ENCODE results near the gene LPXN. TPM values are rescaled to one million over a fixed set of nuclear protein-coding genes. Genes with fewer than 3 reads are reported as not detected.

The LPXN gene
- total and polyA plus RNA-seq, 2 experiments from 2014 or later, result 2.3 to 3.2 TPM

GRCh38 chr11:58615559-58615958 lies 39.9 kb upstream of the LPXN start:
- H3K27me3 ChIP-seq, result no peaks in the 10 kb centered on the region
- H3K36me3 ChIP-seq (replicated peaks; ENCODE audit: insufficient read depth, low read depth), result no peaks in the 10 kb centered on the region
- DNase-seq (ENCODE audit: low spot score), result no peak
- H3K9me2 ChIP-seq (replicated peaks; ENCODE audit: insufficient read depth), result no peaks in the 10 kb centered on the region
- H3K4me2 ChIP-seq, result no peak overlapping the region
- no peak overlapping the region for H3K27ac ChIP-seq
- H3K4me3 ChIP-seq, result no peak overlapping the region
- TF ChIP-seq CTCF (IDR thresholded peaks at IDR 0.05; ENCODE audit: poor library complexity), result no peak
- no peak for TF ChIP-seq EZH2phosphoT487 (IDR thresholded peaks at IDR 0.05; ENCODE audit: low read depth, severe bottlenecking, unreplicated experiment)
- TF ChIP-seq EZH2 (IDR thresholded peaks at IDR 0.05; ENCODE audit: borderline replicate concordance), result no peak
- WGBS (ENCODE audit: low lambda C conversion rate, missing lambda C conversion rate), result 95% methylated on average over 1 of the region's 1 CpG
- no peaks in the 10 kb centered on the region for H3K4me1 ChIP-seq (ENCODE audit: insufficient read depth)
- peaks cover 14% of the 10 kb centered on the region for H3K79me2 ChIP-seq
- peaks cover 3% of the 10 kb centered on the region for H4K20me1 ChIP-seq (ENCODE audit: insufficient read depth, poor library complexity, severe bottlenecking)
- H2AFZ ChIP-seq, result no peak overlapping the region
- H3K9me3 ChIP-seq (ENCODE audit: low read depth), result no peaks in the 10 kb centered on the region

- TF ChIP-seq CTCF (IDR thresholded peaks at IDR 0.05; ENCODE audit: poor library complexity), result no peak
- no peak for TF ChIP-seq EZH2 (IDR thresholded peaks at IDR 0.05; ENCODE audit: borderline replicate concordance)
- TF ChIP-seq EZH2phosphoT487 (IDR thresholded peaks at IDR 0.05; ENCODE audit: low read depth, severe bottlenecking, unreplicated experiment), result no peak
- H3K9me2 ChIP-seq (replicated peaks; ENCODE audit: insufficient read depth), result no peaks in the 10 kb centered on the region
- H3K27ac ChIP-seq, result no peak overlapping the region
- DNase-seq (ENCODE audit: low spot score), result no peak
- 95% methylated on average over 2 of the region's 2 CpGs for WGBS (ENCODE audit: low lambda C conversion rate, missing lambda C conversion rate)
- H4K20me1 ChIP-seq (ENCODE audit: insufficient read depth, poor library complexity, severe bottlenecking), result peaks cover 4% of the 10 kb centered on the region
- H2AFZ ChIP-seq, result no peak overlapping the region
- peaks cover 35% of the 10 kb centered on the region for H3K79me2 ChIP-seq
- no peak overlapping the region for H3K4me2 ChIP-seq
- no peaks in the 10 kb centered on the region for H3K9me3 ChIP-seq (ENCODE audit: low read depth)
- H3K27me3 ChIP-seq, result no peaks in the 10 kb centered on the region
- no peaks in the 10 kb centered on the region for H3K4me1 ChIP-seq (ENCODE audit: insufficient read depth)
- H3K36me3 ChIP-seq (replicated peaks; ENCODE audit: insufficient read depth, low read depth), result no peaks in the 10 kb centered on the region
- H3K4me3 ChIP-seq, result no peak overlapping the region
Measured at GRCh38 chr11:58613228-58613627, 37.6 kb upstream of the LPXN start.

GRCh38 chr11:58609723-58610122 lies 34.1 kb upstream of the LPXN start:
- Histone ChIP-seq H3K79me2 (peaks cover 67% of the 10 kb centered on the region), H3K4me1 (ENCODE audit: insufficient read depth) (no peaks in the 10 kb centered on the region), H3K9me3 (ENCODE audit: low read depth) (no peaks in the 10 kb centered on the region), H3K4me3 (no peak overlapping the region), H3K27me3 (no peaks in the 10 kb centered on the region), H3K4me2 (no peak overlapping the region), H3K27ac (no peak overlapping the region), H2AFZ (no peak overlapping the region), H3K36me3 (replicated peaks; ENCODE audit: insufficient read depth, low read depth) (no peaks in the 10 kb centered on the region), H4K20me1 (ENCODE audit: insufficient read depth, poor library complexity, severe bottlenecking) (peaks cover 11% of the 10 kb centered on the region), H3K9me2 (replicated peaks; ENCODE audit: insufficient read depth) (no peaks in the 10 kb centered on the region)
- TF ChIP-seq EZH2phosphoT487 (IDR thresholded peaks at IDR 0.05; ENCODE audit: low read depth, severe bottlenecking, unreplicated experiment), result no peak
- TF ChIP-seq EZH2 (IDR thresholded peaks at IDR 0.05; ENCODE audit: borderline replicate concordance), result no peak
- TF ChIP-seq CTCF (IDR thresholded peaks at IDR 0.05; ENCODE audit: poor library complexity), result no peak
- WGBS (ENCODE audit: low lambda C conversion rate, missing lambda C conversion rate), result 98% methylated on average over 8 of the region's 8 CpGs
- DNase-seq (ENCODE audit: low spot score), result no peak

- H3K79me2 ChIP-seq, result peaks cover 81% of the 10 kb centered on the region
Measured at GRCh38 chr11:58608331-58608730, 32.7 kb upstream of the LPXN start.

More at GRCh38 chr11:58608331-58608730, 32.7 kb upstream of the LPXN start:
- no peak for TF ChIP-seq CTCF (IDR thresholded peaks at IDR 0.05; ENCODE audit: poor library complexity)
- TF ChIP-seq EZH2 (IDR thresholded peaks at IDR 0.05; ENCODE audit: borderline replicate concordance), result no peak
- TF ChIP-seq EZH2phosphoT487 (IDR thresholded peaks at IDR 0.05; ENCODE audit: low read depth, severe bottlenecking, unreplicated experiment), result no peak
- H3K27me3 ChIP-seq, result no peaks in the 10 kb centered on the region
- 88% methylated on average over 5 of the region's 5 CpGs for WGBS (ENCODE audit: low lambda C conversion rate, missing lambda C conversion rate)
- peaks cover 21% of the 10 kb centered on the region for H4K20me1 ChIP-seq (ENCODE audit: insufficient read depth, poor library complexity, severe bottlenecking)
- no peak overlapping the region for H3K4me2 ChIP-seq
- H3K9me2 ChIP-seq (replicated peaks; ENCODE audit: insufficient read depth), result no peaks in the 10 kb centered on the region
- no peaks in the 10 kb centered on the region for H3K4me1 ChIP-seq (ENCODE audit: insufficient read depth)
- no peak overlapping the region for H3K27ac ChIP-seq
- H3K9me3 ChIP-seq (ENCODE audit: low read depth), result no peaks in the 10 kb centered on the region
- no peak overlapping the region for H3K4me3 ChIP-seq
- no peaks in the 10 kb centered on the region for H3K36me3 ChIP-seq (replicated peaks; ENCODE audit: insufficient read depth, low read depth)
- no peak overlapping the region for H2AFZ ChIP-seq
- no peak for DNase-seq (ENCODE audit: low spot score)

All from hepatocyte (in vitro differentiated cells).